ENCODE results near the gene NUDT9. TPM values are rescaled to one million over a fixed set of nuclear protein-coding genes. Genes with fewer than 3 reads are reported as not detected.
"Not testable (repeated sequence)": the region's sequence is repeated elsewhere in the genome, so short reads cannot be mapped to it uniquely, and the experiment has no call there.

NUDT9 gene
- polyA plus RNA-seq, 4 donors = 69.7 to 79.8 (median 72.0) TPM

DNA sequence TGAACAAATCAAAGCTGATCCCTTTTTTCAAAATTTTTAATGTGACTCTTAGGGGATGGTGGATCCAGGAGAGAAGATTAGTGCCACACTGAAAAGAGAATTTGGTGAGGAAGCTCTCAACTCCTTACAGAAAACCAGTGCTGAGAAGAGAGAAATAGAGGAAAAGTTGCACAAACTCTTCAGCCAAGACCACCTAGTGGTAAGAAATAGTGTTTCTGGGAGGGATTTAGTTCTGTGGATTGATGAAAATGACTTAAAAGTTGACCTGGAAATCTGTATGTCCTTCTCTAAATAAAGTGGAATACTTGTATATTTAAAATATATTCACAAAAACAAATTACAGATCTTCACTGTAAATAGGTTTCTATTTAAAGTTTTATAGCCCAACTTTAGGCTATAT, 29.2 kb downstream of the NUDT9 start:
- DNase-seq (ENCODE audit: low read depth in 4 of 4, low spot score in 3 of 4) = no peak

DNA sequence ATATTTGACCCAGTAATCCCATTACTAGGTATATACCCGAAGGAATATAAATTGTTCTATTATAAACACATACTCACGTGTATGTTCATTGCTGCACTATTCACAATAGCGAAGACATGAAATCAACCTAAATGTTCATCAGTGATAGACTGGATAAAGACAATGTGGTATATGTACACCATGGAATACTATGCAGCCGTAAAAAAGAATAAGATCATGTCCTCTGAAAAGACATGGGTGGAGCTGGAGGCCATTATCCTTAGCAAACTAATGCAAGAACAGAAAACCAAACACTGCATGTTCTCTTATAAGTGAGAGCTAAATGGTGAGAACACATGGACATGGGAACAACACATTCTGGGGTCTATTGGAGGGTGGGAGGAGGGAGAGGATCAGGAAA, 36.5 kb downstream of the NUDT9 start:
- DNase-seq (ENCODE audit: low read depth in 4 of 4, low spot score in 3 of 4) = no peak

DNA sequence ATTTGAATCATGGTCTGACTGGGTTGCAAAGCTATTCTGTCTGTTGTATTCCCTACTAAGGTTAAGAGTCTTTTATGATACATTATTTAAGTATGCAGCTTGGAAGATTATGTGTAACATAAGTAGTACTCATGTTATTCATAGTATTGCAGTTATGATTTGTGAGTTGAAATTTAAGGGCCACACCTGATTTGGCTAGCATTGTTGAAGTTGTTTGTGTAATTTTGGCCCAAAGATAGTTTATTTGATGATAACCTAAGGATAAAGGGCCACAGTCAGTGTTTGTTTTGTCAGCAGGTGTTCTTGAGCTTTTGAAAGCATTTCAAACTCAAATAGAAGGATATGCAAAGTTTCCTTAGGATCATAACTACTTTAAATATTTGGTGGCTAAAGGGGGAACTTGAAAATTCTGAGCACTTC, 38.9 kb downstream of the NUDT9 start:
- no peak for DNase-seq (ENCODE audit: low read depth in 4 of 4, low spot score in 3 of 4)

DNA sequence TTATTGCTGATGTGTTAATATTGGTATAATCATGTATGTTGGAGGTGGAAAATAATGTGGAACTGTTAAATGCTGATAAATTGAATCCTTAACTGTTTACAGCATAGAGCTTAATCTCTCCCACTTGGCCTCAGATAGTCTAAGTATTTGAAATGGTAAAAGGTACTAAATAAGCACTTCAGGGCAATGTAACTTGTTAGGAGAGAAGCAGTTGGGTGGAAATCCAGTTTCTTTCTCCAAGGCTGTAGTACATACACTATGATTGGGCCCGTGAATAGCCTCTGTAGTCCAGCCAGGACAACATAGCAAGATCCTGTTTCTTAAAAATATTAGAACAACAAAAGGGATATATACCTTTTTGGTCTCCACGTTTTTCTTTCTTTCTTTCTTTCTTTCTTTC, 39.7 kb downstream of the NUDT9 start:
- DNase-seq (ENCODE audit: low read depth in 4 of 4, low spot score in 3 of 4) = no peak

DNA sequence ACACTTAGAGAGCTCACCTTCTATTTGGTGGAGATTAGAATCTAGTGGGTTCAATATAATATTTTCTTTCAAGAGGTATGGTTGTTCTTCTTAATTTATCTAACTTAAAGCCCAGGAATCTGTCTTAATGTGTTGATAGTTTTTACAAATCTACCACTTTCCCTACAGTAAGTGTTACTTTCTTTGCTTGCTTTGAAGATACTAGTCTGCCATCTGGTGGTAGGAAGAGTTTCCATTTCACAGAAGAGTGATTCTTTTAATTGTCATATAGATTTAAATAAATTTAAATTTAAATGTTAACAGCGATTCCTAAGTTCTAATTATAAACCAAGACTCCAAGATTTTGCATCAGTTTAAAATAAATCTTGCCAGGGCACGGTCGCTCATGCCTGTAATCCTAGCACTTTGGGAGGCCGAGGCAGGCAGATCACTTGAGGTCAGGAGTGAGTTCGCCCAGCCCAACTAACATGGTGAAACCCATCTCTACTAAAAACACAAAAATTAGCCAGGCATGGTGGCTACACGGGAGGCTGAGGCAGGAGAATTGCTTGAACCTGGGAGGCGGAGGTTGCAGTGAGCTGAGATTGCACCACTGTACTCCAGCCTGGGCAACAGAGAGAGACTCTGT, 43.5 kb downstream of the NUDT9 start:
- peak; percentile 12 to 25 (median 17) for DNase-seq (ENCODE audit: low read depth in 4 of 4, low spot score in 3 of 4)

DNA sequence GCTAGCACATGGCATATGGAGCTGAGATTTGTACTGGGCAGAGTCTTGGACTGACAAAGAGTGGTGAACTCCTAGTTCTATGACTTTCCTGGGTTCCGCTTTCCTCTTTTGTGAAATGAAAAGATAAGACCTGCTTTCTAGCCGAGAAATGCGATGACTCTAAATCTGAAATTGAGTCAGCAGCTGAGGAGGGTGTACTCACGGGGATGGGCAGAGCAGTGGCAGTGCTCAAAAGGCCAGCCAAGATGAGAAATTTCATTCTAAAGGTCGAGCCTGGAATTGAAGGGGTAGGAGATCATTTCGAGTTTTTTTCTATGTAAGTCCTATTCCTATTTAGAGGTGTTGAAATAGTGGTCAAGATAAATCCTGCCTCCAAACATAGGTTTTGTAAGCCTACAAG, 47.0 kb downstream of the NUDT9 start:
- no peak for DNase-seq (ENCODE audit: low read depth in 4 of 4, low spot score in 3 of 4)

DNA sequence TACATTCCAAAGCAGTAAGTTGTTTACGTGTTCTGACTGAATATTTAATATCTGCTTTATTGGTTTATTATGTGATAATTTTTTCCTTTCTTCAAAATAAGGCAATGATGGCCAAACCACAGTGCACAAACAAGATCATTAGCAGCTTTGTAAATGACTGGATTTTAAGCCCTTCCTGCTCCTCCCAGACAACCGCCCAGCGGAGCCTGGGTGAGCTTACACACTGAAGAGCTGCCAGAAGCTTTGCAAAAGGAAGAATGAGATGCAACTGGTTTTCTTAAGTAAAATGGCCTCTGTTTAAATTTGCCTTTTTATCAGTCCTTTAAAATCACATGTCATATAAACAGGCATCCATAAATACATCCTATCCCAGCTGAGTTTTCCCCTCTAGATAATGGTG, 54.6 kb downstream of the NUDT9 start:
- no peak for DNase-seq (ENCODE audit: low read depth in 4 of 4, low spot score in 3 of 4)

DNA sequence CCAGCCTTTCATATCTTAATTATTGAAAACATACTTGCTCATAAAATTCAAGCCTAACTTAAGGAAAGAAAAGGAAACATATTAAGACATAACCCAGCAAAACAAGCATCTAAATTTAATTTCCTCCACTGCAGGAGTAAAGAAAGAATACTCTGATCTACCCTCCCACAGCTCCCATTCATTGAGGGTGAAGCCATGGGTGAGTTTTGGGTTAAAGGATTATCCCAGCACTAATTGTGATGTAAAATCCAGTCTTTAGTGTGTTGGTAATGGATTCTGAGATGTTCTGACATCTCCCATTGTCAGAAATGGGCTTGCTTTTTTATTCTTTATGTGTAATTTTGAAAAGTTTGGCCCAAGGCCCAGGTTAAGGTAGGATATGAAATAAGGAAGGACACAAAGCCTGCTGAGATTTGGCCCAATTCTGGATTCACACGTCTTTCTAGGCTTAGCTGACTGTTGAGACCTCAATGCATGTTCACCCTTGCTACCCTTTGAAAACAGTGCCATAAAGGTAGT, 56.4 kb downstream of the NUDT9 start:
- DNase-seq (ENCODE audit: low read depth in 4 of 4, low spot score in 3 of 4) = no peak

DNA sequence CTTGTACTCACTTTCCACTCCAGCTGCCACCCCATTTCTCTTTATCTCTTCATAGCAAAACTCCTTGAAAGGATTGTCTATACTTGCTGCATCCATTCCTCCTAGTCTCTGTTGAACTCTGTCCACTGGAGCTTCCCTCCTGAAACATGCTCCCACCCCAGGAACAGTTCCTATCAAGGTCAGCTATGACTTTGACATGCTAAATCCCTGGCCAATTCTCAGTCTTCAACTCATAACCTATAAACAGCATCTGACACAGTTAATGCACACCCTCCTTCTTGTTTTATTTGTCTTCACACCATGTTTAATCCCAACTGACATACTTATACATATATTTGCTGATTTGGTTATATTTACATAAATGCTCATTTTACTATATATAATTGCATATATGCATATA, 59.0 kb downstream of the NUDT9 start:
- DNase-seq (ENCODE audit: low read depth in 4 of 4, low spot score in 3 of 4) = no peak

DNA sequence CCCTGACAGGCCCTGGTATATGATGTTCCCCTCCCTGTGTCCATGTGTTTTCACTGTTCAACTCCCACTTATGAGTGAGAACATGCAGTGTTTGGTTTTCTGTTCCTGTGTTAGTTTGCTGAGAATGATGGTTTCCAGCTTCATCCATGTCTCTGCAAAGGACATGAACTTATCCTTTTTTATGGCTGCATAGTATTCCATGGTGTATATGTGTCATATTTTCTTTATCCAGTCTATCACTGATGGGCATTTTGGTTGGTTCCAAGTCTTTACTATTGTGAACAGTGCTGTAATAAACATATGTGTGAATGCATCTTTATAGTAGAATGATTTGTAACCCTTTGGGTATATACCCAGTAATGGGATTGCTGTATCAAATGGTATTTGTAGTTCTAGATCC, 60.9 kb downstream of the NUDT9 start:
- DNase-seq (ENCODE audit: low read depth in 4 of 4, low spot score in 3 of 4) = not testable (repeated sequence)

DNA sequence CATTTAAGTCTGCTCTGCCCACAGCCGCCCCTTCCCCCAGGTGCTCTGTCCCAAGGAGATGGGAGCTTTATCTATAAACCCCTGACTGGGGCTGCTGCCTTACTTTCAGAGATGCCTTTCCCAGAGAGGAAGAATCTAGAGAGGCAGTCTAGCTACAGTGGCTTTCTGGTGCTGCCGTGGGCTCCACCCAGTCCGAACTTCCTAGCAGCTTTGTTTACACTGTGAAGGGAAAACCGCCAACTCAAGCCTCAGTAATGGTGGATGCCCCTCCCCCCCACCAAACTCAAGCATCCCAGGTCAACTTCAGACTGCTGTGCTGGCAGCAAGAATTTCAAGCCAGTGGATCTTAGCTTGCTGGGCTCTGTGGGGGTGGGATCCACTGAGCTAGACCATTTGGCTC, 66.3 kb downstream of the NUDT9 start:
- DNase-seq (ENCODE audit: low read depth in 4 of 4, low spot score in 3 of 4) = not testable (repeated sequence)

DNA sequence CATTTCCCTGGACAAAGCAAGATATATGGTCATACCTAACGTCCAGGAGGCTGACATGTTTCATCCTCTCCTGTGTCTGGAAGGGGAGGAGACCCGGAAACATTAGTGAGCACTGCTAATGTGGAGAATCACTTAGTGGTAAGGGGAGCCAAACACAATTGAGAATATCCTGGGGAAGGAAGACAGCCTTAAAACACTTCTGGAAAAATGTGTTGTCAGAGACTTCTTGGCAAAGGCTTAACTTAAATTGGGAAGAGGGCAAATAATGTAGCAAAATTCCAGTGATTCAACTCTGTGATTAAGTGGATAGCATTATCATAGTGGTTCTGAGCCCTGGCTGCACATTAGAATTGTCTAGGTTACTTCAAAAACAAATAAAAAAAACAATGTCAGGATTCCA, 67.3 kb downstream of the NUDT9 start:
- no peak for DNase-seq (ENCODE audit: low read depth in 4 of 4, low spot score in 3 of 4)

DNA sequence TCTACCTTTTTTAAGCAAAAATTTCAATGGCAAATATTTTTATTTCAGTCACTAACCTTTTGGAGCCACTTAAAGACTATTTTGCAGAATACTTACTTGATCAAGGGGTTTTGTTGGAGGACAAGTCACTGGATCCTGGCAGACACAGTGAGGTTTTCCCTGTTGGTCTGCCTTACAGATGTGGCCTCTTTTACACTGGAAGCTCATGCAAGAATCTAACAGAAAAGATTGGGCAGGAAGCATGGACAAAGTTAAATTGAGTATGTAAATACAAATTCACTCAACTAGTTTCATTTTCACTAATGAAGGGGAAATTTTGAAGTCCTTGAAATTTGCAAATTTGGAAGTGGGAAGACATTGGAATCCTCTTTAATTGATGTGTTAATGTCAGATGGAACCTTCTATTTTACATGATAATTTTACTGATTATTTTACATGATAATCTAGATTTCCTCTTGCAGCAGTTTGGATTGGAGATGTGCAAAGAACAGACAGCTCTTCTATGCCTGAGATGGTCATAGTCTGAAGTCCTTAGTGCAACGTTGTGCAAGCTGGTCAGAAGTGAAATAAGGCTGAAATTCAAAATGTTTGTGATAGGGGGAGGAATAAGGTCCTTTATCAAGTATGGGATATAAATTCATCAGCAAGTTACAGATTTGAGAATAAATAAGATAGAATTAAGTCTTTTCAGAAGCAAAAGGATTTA, 68.4 kb downstream of the NUDT9 start:
- no peak for DNase-seq (ENCODE audit: low read depth in 4 of 4, low spot score in 3 of 4)

DNA sequence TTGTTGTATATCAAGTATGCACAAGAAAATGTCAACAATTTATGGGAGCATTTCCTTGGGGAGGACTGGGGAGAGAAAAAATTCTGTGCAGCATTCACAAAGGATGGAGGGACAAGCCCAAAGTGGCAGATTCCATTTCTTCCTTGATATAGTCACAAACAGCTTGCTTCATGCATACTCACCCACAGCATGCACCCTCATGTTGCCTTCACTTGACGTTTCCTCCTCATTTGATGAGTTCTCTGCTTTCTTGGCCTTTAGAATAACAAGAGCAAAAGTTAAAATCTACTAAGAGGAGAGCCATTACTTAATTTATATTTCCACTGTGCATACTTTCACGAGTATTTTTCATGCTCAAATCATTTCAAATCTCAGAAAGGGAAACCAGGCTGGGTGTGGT, 69.1 kb downstream of the NUDT9 start:
- no peak for DNase-seq (ENCODE audit: low read depth in 4 of 4, low spot score in 3 of 4)

DNA sequence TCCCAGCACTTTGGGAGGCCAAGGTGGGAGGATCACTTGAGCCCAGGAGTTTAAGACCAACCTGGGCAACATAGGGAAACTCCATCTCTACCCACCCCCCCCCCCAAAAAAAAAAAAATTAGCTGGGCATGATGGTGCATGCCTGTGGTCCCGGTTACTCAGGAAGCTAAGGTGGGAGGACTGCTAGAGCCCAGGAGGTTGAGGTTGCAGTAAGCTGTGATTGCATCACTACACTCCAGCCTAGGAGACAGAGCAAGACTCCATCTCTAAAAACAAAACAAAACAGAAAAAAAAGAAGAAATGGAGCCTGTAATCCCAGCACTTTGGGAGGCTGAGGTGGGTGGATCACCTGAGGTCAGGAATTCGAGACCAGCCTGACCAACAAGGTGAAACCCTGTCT, 69.5 kb downstream of the NUDT9 start:
- DNase-seq (ENCODE audit: low read depth in 4 of 4, low spot score in 3 of 4) = not testable (repeated sequence)

DNA sequence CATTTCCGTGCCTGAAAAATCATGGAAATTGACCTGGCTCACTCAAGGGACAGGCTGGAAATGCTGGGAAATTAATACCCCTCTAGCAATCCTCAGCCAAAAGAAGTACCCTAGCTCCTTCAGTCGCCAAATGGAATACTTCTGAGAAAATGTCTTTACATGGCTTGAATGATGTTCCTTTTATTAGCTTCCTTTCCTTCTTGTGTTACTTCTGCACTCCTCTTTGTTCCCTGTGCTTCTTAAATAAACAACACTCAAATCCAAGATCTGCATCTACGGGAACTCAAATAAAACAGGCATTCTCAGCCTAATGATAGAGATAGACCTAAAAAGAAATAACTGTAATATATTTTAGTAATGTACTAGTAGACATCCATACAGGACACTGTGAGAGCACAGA, 70.7 kb downstream of the NUDT9 start:
- no peak for DNase-seq (ENCODE audit: low read depth in 4 of 4, low spot score in 3 of 4)

DNA sequence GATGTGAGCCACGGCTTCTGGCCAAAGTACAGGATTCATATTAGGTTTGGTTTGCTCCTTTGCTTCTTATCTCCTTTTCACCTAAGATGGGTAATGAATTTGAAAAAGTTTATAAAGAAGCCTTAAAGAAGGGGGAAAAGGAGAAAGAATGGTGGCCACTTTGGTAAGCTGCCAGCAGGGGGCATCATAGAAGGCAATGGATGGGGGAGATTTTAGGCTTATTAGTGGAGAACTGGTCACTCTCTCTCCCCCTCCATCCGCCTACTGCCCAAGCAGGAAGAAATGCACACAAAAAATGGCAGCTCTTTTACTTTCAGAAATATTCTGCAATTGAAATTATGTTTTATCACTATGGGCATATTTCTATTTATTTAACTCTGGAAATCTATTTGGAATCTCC, 74.8 kb downstream of the NUDT9 start:
- no peak for DNase-seq (ENCODE audit: low read depth in 4 of 4, low spot score in 3 of 4)

DNA sequence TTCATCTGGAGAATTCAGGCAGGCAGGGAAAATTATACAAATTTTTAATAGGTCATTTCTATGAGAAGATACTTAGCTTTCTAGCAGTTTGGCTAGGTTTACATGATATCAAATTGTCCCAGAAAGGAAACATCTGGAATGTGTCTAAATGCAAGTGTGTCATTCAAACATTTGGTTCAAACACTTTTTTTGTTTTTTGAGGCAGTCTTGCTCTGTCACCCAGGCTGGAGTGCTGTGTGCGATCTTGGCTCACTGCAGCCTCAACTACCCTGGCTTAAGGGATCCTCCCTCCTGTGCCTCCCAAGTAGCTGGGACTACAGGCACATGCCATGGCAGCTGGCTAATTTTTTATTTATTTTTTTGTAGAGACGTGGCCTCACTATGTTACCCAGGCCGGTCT, 75.2 kb downstream of the NUDT9 start:
- no peak for DNase-seq (ENCODE audit: low read depth in 4 of 4, low spot score in 3 of 4)

DNA sequence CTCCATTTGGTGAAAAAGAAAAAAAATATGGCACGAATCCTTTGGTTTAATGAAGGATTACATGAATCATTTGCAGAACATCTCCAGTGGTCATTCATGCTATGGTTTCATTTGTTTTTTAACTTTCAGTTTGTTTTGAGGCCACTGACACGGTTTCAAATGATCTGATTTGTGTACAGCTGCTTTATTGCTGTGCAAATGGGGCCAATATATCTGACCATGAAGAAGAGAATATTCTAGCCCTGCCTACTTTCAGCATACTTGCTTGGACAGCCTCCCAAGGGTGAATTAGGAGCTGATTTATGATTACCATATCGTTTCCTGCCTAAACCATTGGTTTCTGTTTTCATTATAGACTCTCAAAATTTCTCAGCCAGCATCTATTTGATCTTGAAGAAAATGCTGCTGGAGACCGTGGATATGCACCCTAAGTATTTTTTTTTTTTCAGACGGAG, 76.1 kb downstream of the NUDT9 start:
- DNase-seq (ENCODE audit: low read depth in 4 of 4, low spot score in 3 of 4) = peak in 2 of 4 donors; percentile 24 to 36

DNA sequence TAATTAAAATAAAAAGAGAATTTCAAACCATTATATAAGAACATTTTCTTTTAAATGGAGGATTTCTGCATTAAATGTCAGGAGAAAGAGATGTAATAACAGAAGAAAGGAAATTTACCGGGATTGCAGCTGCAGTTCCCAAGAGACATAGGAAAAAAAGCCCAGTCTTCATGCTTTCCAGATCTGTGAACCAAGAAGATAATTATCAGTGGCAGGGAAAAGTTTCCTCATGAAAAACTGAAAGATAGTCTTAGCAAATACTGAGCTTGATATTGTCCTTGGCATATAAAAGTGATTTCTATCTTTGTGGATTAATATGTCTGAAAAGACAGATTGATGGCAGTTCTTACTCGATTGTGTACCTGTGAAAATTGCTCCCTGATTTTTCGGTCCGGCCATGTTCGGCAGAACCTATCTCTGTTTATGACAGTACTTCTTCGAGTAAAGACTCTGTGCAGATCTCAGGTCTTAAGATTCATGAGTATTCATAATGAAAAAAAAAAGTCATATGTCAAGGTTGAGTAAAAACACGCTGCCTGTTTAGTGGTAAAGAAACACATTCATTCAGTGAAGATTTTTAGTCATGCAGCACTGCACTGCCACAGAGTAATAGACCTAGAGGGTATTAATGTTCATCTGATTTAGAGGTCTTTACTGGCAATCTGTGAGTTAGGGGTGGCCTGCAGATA, 77.2 kb downstream of the NUDT9 start:
- DNase-seq (ENCODE audit: low read depth in 4 of 4, low spot score in 3 of 4) = no peak

DNA sequence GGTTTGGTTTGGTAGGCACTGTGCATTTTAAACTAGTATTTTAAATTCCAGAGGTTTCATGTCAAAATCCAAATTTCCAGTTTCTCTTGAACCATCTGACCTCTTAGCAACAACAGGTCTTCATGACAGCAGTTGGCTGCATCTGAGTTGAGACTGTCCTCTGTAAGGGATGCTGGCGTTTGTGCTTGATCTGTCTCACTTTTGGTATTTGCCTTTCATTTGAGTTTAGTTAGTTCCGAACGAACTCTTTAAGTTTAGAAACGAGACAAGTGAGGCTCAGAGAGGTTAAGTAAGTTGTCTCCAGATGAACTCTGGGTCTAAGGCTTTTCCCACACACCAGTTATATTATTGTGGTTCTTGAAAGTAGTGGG, 77.7 kb downstream of the NUDT9 start:
- no peak for DNase-seq (ENCODE audit: low read depth in 4 of 4, low spot score in 3 of 4)
